IPS-11a (cell line): Measurements from ENCODE around the gene TSGA10IP.

Experiments
- H3K4me3 ChIP-seq: one replicate; pipeline ENCODE4 v1.5.1; 2013; ENCODE audit warnings: low read depth, low read length, control low read depth

Gene TSGA10IP

GRCh38 chr11:65945430-65945911, at the start of gene TSGA10IP:
TSS of gene TSGA10IP (plus strand) at chr11:65945480. CDS start at chr11:65945676, 196 bp downstream.
- H3K4me3 ChIP-seq, result no peak within 1 kb of the TSS

GRCh38 chr11:65895482-65895981, 49.7 kb upstream of the TSGA10IP start:
- H3K4me3 ChIP-seq, result no peak overlapping the region

- H3K4me3 ChIP-seq, result no peak overlapping the region
Measured at GRCh38 chr11:65896034-65896999, 49.0 kb upstream of the TSGA10IP start.

- H3K4me3 ChIP-seq, result no peak overlapping the region
Measured at GRCh38 chr11:65897020-65897471, 48.2 kb upstream of the TSGA10IP start.

GRCh38 chr11:65898656-65899355, 46.5 kb upstream of the TSGA10IP start:
- peak overlapping the region; percentile 67 for H3K4me3 ChIP-seq

GRCh38 chr11:65899356-65900124, 45.7 kb upstream of the TSGA10IP start:
- H3K4me3 ChIP-seq, result peak overlapping the region; percentile 67

GRCh38 chr11:65900125-65900898, 45.0 kb upstream of the TSGA10IP start, which contains the start of gene FOSL1:
TSS of gene FOSL1 (minus strand) at chr11:65900388. CDS start at chr11:65900339, 49 bp downstream.
- peak within 1 kb of the TSS; percentile 67 for H3K4me3 ChIP-seq

- no peak overlapping the region for H3K4me3 ChIP-seq
Measured at GRCh38 chr11:65900899-65901180, 44.4 kb upstream of the TSGA10IP start.

GRCh38 chr11:65903068-65903481, 42.2 kb upstream of the TSGA10IP start:
- no peak overlapping the region for H3K4me3 ChIP-seq

- H3K4me3 ChIP-seq, result no peak overlapping the region
Measured at GRCh38 chr11:65903715-65904114, 41.6 kb upstream of the TSGA10IP start.

GRCh38 chr11:65906602-65907001, 38.7 kb upstream of the TSGA10IP start:
- no peak overlapping the region for H3K4me3 ChIP-seq

- H3K4me3 ChIP-seq, result no peak overlapping the region
Measured at GRCh38 chr11:65907878-65908277, 37.4 kb upstream of the TSGA10IP start.

GRCh38 chr11:65911682-65912568, 33.4 kb upstream of the TSGA10IP start:
- no peak overlapping the region for H3K4me3 ChIP-seq

- H3K4me3 ChIP-seq, result no peak overlapping the region
Measured at GRCh38 chr11:65912845-65913244, 32.4 kb upstream of the TSGA10IP start.

- H3K4me3 ChIP-seq, result no peak overlapping the region
Measured at GRCh38 chr11:65915101-65915820, 30.0 kb upstream of the TSGA10IP start.

GRCh38 chr11:65915821-65916251, 29.4 kb upstream of the TSGA10IP start:
- no peak overlapping the region for H3K4me3 ChIP-seq

- no peak overlapping the region for H3K4me3 ChIP-seq
Measured at GRCh38 chr11:65916391-65916790, 28.9 kb upstream of the TSGA10IP start.

- H3K4me3 ChIP-seq, result no peak overlapping the region
Measured at GRCh38 chr11:65917077-65917433, 28.2 kb upstream of the TSGA10IP start.
